ENCODE results near the gene ELMO1.

DNA sequence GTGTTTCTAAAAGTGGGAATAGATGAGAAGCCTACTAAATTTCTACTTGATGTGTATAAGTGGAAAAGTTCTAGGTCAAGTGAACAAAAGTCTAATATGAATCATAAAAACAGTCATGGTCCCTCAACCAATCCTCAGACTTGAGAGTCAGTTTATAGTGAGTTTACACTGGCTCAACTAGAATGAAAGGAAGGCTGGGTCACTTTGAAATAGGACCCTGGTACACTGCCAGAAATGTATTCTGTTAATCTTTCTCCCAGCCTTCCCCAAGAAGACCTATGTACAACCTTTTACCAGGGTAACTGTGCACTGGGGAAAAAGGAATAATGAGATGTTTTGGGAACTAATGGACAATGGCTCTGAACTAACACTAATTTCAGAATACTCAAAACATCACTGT, 17.3 kb downstream of the ELMO1 start:
- TF ChIP-seq, protein P1, sequence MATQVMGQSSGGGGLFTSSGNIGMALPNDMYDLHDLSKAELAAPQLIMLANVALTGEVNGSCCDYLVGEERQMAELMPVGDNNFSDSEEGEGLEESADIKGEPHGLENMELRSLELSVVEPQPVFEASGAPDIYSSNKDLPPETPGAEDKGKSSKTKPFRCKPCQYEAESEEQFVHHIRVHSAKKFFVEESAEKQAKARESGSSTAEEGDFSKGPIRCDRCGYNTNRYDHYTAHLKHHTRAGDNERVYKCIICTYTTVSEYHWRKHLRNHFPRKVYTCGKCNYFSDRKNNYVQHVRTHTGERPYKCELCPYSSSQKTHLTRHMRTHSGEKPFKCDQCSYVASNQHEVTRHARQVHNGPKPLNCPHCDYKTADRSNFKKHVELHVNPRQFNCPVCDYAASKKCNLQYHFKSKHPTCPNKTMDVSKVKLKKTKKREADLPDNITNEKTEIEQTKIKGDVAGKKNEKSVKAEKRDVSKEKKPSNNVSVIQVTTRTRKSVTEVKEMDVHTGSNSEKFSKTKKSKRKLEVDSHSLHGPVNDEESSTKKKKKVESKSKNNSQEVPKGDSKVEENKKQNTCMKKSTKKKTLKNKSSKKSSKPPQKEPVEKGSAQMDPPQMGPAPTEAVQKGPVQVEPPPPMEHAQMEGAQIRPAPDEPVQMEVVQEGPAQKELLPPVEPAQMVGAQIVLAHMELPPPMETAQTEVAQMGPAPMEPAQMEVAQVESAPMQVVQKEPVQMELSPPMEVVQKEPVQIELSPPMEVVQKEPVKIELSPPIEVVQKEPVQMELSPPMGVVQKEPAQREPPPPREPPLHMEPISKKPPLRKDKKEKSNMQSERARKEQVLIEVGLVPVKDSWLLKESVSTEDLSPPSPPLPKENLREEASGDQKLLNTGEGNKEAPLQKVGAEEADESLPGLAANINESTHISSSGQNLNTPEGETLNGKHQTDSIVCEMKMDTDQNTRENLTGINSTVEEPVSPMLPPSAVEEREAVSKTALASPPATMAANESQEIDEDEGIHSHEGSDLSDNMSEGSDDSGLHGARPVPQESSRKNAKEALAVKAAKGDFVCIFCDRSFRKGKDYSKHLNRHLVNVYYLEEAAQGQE (IDR thresholded peaks at IDR 0.05; ENCODE audit: unreplicated experiment): no peak
- no peak for TF ChIP-seq EZH2 (IDR thresholded peaks at IDR 0.05; ENCODE audit: low read depth, unreplicated experiment)

All from GM23338 (cell line).